Measurements from ENCODE around the gene B4GALT3.

B4GALT3 gene

DNA sequence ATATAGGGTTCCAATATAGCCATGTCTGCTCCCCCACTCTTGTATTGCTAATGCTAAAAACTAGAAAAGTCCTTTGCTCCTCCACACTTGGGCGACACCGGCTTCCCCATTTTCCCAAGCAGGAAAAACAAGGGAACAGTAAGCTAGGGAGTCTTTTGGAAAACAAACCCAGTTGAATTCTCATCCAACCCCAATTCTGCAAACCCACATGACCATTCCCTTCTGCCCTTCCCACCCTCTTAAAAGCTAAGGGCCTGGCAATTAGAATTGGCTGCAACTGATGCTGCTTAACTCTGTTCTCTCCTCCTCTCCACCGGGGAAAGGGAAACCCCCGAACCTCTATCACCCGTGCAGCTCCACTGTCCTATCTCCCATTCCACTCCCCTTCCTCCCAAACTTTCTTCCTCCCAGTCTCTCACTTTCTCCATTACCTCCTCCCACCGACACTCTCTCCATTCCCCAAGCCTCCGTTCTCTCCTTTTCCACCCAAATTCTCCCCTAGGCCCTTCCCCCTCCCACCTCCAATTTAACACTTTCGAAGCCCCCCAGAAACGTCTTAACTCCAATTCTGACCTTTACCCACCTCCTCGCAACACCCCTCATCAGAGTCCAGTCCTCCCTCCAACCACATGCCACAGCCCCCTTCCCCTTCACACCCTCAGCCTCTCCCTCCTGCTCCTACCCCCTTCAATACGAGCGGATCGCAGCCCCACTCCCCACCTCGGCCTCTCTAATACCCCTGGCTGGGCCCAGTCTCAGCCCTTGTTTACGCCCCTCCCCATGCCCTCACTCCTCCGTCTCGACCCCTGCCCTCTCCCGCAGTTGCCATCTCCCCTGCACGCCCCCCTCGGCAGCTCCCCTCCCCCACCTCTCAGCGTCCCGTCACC lies 45.5 kb downstream of the B4GALT3 start:
- Histone ChIP-seq H3K4me3 (peak overlapping the region; percentile 45), H3K36me3 (replicated peaks) (peaks cover 28% of the 10 kb centered on the region), H3K27me3 (ENCODE audit: low read depth) (no peaks in the 10 kb centered on the region), H3K9me3 (no peaks in the 10 kb centered on the region), H3K4me1 (peaks cover 17% of the 10 kb centered on the region)
- DNase-seq (ENCODE audit: low spot score in 2 of 2) = peak in 1 of 2 experiments; percentile 22
- in situ Hi-C loops (cut with MboI; ENCODE audit: low sequenced_read_pairs) = no loop called here

DNA sequence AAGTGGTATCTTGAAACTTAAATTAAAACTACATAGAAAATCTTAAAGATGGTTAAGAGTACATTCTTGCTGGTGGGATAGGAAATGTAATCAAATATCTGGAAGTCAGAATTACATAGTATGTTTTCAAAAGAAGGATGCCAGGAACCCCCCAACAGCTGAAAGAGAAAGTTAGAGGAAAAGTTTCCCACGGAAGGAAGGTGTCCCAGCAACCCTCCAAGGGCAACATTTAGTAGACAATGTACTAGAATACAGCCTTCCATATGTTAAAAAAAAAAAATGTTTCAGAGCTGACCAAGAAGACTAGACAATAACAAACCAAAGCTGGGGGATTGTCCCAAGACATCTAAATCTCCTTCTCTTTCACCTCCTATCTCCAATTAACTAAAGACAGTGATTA lies 47.0 kb downstream of the B4GALT3 start:
- DNase-seq (ENCODE audit: low spot score in 2 of 2) = no peak
- H3K4me3 ChIP-seq = no peak overlapping the region
- peaks cover 17% of the 10 kb centered on the region for H3K4me1 ChIP-seq
- no peaks in the 10 kb centered on the region for H3K27me3 ChIP-seq (ENCODE audit: low read depth)
- in situ Hi-C loops (cut with MboI; ENCODE audit: low sequenced_read_pairs) = no loop called here
- H3K9me3 ChIP-seq = no peaks in the 10 kb centered on the region
- peaks cover 38% of the 10 kb centered on the region for H3K36me3 ChIP-seq (replicated peaks)

DNA sequence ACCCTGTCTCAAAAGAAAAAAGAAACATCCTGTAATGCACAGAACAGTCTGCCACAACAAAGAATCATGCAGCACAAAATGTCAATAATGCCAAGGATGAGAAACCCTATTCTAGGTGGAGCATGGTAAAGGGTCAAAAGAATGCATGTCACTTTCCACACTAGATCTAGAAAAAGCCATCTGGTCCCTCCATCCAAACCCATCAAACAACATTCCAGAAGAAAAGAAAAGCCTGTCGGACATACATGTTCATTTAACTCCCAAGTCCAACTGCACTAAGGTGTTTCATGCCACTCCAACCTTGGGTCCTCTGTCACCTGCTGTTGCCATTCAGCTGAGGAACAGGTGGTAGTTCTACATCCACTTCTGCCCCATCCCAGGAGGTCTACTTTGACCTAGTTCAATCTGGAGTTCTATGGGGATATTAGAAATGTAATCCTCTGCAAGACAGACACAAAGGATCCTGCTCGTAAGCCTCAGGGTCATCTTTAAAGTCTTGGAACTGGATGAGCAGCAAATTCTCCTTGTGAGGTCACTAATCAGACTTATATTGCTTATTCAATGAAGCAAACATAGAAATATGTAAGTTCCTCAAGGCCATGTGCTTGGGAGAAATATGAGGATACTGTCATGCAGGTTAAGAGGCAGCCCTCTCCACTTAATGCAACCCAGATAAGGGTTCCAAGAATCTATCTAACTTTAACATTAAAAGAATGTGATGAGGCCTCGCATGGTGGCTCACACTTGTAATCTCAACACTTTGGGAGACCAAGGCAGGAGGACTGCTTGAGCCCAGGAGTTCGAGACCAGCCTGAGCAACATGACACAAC lies 48.5 kb downstream of the B4GALT3 start:
- peaks cover 48% of the 10 kb centered on the region for H3K36me3 ChIP-seq (replicated peaks)
- peaks cover 17% of the 10 kb centered on the region for H3K4me1 ChIP-seq
- H3K4me3 ChIP-seq = no peak overlapping the region
- no peaks in the 10 kb centered on the region for H3K27me3 ChIP-seq (ENCODE audit: low read depth)
- H3K9me3 ChIP-seq = no peaks in the 10 kb centered on the region
- no peak for DNase-seq (ENCODE audit: low spot score in 2 of 2)
- in situ Hi-C loops (cut with MboI; ENCODE audit: low sequenced_read_pairs) = no loop called here

DNA sequence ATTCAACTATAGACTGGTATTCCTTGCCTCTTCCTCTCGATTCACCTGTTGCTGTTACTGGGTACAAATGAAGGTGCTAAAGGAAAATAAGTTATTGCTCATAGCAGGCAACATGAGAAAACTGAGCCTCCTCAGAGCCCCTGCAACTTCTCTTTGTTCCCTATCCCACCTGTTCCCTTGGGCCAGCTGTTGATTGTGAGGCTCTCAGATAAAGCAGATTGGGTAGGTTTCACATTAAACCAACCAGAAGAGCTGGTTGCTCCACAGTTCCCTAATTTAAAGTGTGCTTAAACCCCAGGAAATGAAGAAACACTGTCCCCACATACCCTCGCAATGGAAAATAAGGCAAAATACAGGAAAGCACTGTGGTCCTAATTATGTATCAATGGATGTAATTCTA lies 49.7 kb downstream of the B4GALT3 start:
- Histone ChIP-seq H3K27me3 (ENCODE audit: low read depth) (no peaks in the 10 kb centered on the region), H3K36me3 (replicated peaks) (peaks cover 56% of the 10 kb centered on the region), H3K9me3 (no peaks in the 10 kb centered on the region), H3K4me3 (no peak overlapping the region), H3K4me1 (peaks cover 13% of the 10 kb centered on the region)
- in situ Hi-C loops (cut with MboI; ENCODE audit: low sequenced_read_pairs) = no loop called here
- DNase-seq (ENCODE audit: low spot score in 2 of 2) = no peak

DNA sequence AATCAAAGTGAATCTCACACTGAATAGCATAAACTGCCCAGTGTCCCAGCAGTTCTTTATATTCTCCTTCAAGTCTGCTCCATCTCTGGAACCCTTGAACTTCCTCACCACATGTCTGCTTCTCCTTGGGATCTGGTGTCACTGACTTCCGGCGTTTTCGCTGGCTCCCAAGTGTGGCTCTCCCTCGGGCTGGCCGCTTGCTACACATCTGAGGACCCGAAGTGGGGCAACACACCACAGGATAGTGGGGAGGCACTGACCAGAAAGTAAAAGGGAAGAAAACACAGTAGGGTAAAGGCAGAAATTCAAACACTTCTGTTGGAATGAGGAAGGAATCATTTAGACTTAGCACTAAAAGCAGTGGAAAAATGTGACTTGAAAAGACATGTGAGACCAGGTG lies 54.3 kb downstream of the B4GALT3 start:
- Histone ChIP-seq H3K9me3 (no peaks in the 10 kb centered on the region), H3K36me3 (replicated peaks) (peaks cover 71% of the 10 kb centered on the region), H3K27me3 (ENCODE audit: low read depth) (no peaks in the 10 kb centered on the region), H3K4me1 (peaks cover 10% of the 10 kb centered on the region), H3K4me3 (no peak overlapping the region)
- no peak for DNase-seq (ENCODE audit: low spot score in 2 of 2)
- in situ Hi-C loops (cut with MboI; ENCODE audit: low sequenced_read_pairs) = no loop called here

DNA sequence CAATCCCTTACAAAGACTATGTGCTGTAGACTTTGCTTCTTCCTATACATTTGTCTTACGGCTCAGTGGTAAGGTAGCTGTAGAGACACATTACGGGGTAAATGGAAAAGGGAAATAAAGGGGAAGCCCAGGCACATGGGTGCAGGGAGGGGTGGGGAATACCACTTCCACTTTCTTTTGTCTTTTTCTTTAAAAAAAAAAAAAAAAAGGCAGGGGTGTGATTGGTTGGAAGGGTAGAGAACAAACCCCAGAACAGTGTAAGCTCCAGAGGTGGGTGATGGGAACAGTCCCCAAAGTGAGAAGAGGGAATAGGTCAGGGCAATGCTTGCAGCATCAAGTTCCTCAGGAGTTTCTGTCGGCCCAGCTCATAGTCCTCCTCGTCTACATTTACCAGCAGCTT lies 55.5 kb downstream of the B4GALT3 start:
- H3K27me3 ChIP-seq (ENCODE audit: low read depth) = no peaks in the 10 kb centered on the region
- H3K4me1 ChIP-seq = peaks cover 10% of the 10 kb centered on the region
- no peaks in the 10 kb centered on the region for H3K9me3 ChIP-seq
- in situ Hi-C loops (cut with MboI; ENCODE audit: low sequenced_read_pairs) = no loop called here
- no peak overlapping the region for H3K4me3 ChIP-seq
- peaks cover 64% of the 10 kb centered on the region for H3K36me3 ChIP-seq (replicated peaks)
- no peak for DNase-seq (ENCODE audit: low spot score in 2 of 2)

All from HAP-1 (cell line).